ENCODE measurements around the gene DLD.
"Not testable (repeated sequence)": the region's sequence is repeated elsewhere in the genome, so short reads cannot be mapped to it uniquely, and the experiment has no call there.

DLD gene, protein sequence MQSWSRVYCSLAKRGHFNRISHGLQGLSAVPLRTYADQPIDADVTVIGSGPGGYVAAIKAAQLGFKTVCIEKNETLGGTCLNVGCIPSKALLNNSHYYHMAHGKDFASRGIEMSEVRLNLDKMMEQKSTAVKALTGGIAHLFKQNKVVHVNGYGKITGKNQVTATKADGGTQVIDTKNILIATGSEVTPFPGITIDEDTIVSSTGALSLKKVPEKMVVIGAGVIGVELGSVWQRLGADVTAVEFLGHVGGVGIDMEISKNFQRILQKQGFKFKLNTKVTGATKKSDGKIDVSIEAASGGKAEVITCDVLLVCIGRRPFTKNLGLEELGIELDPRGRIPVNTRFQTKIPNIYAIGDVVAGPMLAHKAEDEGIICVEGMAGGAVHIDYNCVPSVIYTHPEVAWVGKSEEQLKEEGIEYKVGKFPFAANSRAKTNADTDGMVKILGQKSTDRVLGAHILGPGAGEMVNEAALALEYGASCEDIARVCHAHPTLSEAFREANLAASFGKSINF

DNA sequence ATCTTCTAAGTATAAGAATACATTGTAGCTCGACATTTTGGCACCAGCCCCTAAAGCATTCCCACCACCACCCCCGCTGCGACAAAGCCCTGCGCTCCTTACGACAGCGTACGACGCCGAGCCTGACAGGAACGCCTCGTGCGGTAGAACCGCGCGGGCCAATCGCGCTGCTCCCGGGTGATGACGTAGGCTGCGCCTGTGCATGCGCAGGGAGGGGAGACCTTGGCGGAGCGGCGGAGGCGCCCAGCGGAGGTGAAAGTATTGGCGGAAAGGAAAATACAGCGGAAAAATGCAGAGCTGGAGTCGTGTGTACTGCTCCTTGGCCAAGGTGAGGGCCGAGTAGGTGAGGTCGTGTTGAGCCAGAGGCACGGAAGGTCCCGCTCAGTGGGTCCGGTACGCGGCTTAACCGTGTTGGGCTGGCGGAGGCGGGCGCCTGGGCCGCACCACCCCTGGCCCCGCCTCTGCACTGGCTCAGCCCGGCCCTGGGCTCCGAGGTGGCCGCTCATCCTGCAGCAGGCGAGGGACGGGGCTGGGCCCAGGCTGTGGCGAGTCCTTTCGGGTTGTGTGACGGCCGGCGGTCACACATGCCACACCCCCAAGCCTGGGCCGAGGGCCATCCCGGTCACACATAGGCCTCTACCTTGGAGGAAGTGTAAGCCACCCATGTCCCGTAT lies at the start of gene DLD:
DLD (plus strand) TSS at position 222 of the 674 bp plus-strand sequence; CDS start at position 290, 68 bp downstream.
- DNase-seq: peak; percentile 68

DNA sequence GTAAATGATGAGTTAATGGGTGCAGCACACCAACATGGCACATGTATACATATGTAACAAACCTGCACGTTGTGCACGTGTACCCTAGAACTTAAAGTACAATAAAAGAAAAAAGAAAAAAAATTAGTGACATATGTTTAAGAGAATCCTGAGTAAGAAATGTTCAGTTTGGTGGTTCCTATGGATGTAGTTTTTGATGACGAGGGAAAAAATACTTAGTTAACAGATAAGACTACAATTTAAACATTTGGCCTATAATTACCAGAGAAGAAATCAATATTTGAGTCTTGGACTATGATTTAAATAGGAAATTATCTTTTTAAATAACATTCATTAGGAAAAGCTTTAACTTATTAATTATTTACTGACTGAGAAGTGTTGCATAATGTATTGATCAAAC lies 48.8 kb upstream of the DLD start:
- DNase-seq: no peak

DNA sequence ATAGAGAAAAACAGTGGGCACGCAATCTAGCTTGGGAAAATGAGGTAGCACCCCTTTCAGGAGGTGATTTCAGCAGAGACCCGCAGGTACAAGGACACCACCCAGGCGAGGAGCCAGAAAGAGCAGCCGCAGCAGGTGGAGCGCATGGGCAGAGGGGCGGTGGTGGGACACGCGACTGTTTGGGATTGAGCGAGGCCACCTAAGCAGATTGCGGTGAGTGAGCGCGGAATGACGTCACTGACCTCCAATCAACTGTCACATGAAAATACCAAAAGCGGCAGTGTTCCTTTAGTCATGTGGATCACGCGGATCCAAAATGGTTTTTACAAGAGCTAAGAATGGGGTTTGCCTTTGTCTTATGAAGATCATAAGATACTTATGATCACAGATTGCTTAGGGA lies 47.8 kb upstream of the DLD start:
- DNase-seq: no peak

DNA sequence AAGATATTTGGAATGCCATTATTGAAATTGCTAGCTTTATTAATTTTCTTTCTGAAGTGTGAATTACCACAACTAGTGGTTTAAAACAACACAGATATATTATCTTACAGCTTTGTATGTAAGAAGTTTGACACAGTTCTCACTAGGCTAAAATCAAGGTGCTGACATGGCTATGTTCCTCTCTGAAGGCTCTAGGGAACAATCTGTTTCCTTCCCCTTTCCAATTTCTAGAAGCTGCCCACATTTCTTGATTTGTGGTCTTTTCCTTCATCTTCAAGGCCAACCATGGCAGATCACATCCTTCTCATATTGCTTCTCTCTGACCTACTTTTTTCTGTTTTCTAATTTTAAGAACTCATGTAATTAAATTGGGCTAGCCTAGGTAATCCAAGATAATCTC lies 44.7 kb upstream of the DLD start:
- peak; percentile 24 for DNase-seq

DNA sequence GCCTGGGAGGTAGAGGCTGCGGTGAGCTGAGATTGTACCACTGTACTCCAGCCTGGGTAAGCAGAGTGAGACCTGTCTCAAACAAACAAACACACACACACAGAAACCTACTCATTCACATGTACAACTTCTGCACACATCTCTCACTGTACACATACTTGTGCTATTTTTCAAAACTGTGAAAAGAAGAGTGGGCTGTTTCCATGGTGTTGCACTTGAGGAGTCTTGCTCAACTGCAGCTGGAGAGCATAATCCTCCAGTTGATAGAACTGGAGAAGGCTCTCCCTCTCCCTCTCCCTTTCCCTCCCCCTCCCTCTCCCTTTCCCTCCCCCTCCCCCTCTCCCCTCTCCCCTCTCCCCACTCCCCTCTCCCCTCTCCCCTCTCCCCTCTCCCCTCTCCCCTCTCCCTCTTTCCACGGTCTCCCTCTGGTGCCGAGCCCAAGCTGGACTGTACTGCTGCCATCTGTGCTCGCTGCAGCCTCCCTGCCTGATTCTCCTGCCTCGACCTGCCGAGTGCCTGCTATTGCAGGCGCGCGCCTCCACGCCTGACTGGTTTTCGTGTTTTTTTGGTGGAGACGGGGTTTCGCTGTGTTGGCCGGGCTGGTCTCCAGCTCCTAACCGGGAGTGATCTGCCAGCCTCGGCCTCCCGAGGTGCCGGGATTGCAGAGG lies 43.7 kb upstream of the DLD start:
- no peak for DNase-seq

DNA sequence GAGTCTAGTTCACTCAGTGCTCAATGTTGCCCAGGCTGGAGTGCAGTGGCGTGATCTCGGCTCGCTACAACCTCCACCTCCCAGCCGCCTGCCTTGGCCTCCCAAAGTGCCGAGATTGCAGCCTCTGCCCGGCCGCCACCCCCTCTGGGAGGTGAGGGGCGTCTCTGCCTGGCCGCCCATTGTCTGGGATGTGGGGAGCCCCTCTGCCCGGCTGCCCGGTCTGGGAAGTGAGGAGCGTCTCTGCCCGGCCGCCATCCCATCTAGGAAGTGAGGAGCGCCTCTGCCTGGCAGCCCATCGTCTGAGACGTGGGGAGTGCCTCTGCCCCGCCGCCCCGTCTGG lies 43.2 kb upstream of the DLD start:
- not testable (repeated sequence) for DNase-seq

DNA sequence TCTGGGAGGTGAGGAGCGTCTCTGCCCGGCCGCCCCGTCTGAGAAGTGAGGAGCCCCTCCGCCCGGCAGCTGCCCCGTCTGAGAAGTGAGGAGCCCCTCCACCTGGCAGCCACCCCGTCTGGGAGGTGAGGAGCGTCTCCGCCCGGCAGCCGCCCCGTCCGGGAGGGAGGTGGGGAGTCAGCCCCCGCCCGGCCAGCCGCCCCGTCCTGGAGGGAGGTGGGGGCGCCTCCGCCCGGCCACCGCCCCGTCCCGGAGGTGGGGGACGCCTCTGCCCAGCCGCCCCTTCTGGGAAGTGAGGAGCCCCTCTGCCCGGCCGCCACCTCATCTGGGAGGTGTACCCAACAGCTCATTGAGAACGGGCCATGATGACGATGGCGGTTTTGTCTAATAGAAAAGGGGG lies 42.8 kb upstream of the DLD start:
- not testable (repeated sequence) for DNase-seq

DNA sequence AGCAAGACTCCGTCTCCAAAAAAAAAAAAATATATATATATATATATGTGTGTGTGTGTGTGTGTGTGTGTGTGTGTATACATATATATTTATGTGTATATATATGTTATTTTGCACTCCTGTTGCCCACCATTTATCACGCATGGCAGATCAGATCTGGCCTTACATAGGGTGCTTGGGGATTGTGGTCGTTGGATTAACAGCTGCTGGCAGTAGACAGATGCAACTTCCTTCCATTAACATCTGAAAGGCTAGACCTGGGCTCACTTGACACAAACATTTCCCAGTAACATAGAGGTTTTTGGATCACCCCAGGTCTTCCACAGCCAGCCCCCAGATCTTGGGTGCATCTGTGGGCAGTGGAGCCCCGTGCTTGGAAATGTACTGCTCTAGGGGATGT lies 40.8 kb upstream of the DLD start:
- DNase-seq: no peak

DNA sequence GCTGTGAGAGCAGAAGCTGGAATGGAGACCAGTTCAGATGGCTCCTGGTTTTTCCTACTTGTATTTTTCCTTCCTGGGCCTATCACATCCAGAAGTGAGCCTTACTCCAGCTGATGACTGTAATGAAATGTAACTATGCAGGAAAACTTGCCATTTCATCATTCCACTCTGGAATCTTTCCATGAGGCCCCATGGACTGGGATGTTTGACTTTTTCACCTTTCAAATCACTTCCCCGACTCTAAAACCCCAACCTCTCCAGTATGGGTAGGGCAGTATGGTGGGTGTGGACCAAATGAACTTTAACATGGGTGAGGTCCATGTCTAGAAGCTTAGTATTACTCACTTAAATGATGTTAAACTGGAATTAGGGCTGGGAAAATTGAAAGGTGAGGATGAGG lies 40.3 kb upstream of the DLD start:
- DNase-seq: no peak

DNA sequence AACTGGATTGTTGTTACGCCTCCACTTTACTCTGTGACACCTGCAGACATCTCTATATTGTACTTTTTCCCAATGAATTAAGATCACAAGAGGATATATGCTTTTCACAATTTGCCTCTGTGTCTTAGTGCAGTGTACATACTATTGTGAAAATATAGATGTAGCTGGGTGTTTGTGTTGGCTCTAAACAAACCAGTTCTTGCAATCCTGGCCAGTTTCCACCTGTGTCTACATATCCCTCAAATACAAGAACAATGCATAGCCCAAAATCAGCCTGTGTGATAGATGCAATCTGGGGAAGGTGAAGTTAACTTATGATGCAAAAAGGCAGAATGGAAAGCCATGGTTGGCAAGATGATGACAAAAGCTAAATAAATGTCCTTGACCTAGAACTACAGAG lies 36.5 kb upstream of the DLD start:
- no peak for DNase-seq

DNA sequence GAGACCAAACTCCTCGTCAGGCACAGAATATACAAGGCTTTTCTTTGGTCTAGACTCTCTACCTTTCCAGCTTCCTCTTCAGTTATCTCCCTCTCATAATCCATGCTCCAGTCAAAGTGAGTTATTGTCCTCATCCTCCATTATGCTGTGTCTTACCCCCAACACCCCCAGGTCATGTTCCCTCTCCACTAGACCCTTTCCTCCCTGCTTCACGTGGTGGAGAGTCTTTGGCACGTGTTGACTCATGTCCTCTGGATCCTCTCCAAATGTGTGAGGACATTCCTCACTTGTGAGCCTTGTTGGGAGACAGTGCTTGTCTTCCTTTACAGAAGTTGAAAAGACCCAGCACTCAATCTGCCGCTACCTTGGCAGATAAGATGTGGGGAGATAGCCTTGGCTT lies 36.0 kb upstream of the DLD start:
- no peak for DNase-seq

DNA sequence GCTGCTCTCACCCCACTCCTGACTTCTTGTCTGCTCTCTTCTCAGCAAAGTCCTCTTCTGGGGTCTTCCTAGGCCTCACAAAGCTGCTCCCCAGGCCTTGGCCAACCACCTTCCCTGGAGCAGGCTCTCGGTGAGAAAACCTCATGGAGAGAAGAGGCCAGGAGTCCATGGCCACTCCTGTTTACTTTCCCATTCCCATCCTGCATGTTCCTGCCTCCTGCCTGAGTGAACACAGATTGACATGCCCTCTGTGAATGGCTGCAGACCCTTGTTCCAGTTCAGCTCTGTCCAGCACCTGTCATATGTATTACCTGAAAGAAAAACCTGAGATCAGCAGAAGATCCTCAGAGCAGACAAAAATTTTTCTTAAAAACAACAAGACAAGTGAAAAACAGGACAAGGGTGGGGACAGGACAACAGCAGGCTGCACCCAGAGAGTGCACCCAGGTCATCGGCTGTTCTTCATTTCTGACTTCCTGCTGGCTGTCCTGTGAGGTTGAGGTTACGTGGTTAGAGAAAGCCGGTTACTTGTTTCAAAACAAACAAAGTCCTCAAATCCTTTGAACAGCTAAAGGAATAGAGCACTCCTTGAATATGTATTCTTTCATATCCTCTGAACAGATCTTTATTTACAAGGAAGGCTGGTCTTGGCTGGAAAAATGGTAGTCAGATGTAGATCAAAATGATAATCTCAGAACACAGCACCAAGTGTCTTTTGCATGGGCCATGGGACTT lies 34.0 kb upstream of the DLD start:
- DNase-seq: no peak

DNA sequence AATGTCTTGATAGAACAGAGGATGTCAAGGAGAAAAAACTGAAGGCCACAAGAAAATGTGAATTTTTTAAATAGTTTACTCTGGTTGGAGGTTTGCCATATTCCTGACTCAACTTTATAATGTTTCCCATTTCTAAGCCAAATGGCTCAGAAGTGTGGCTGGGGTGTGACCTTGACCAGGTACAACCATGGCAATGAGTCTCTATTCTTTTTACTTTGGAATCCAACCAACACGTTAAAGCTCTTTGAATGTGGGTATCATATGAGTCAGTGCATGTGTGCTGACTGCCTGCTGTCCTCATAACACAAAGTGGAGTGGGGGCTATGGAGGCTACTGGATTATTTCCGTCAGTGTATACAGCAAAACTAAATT lies 33.5 kb upstream of the DLD start:
- no peak for DNase-seq

DNA sequence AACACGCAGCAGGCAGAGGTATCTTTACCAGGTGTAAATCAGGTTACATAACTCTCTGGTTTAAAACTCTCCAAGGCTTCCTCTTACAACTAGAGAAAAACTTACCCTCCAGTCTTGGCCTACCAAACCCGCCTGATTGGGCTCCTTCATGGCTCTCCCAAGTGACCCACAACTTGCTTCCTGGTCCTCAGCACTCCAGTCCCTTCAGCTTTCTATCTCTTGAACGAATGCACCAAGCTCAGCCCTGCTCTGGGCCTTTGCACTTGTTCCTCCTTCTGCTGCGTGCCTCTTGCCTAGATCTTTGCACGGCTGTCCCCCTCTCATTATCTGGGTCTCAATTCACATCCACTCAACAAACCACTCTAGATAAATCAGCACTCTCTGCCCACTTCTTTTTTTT lies 32.7 kb upstream of the DLD start:
- DNase-seq: no peak

DNA sequence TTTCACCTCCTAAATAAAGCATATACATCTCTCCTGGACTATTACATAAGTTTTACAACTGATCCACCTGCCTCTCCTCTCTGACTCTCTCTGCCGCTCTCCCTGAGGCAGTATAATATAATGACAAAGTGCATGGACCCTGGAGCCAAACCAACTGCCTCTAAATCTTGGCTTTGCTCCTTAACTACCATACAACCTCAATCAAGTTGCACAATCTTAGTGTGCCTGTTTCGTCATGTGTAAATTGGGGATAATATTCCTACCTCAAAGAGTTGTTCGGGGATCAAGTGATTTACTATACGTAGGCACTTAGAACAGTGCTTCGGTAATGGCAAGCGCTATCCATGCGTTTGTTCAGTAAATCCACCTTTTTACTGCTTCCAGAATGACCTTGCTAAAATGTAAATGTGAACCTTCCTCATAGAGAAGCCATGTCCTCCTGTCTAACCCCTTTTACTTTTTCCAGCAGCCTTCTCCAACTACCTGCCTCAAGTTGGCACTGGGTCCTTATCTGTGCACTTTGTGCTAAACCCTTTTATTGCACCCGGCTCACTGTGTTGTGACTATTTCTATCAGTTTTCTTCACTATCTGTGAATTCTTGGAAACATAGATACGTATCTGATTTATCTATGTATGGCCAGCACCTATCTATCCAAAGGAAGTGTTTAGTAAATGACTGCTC lies 30.6 kb upstream of the DLD start:
- DNase-seq: no peak

DNA sequence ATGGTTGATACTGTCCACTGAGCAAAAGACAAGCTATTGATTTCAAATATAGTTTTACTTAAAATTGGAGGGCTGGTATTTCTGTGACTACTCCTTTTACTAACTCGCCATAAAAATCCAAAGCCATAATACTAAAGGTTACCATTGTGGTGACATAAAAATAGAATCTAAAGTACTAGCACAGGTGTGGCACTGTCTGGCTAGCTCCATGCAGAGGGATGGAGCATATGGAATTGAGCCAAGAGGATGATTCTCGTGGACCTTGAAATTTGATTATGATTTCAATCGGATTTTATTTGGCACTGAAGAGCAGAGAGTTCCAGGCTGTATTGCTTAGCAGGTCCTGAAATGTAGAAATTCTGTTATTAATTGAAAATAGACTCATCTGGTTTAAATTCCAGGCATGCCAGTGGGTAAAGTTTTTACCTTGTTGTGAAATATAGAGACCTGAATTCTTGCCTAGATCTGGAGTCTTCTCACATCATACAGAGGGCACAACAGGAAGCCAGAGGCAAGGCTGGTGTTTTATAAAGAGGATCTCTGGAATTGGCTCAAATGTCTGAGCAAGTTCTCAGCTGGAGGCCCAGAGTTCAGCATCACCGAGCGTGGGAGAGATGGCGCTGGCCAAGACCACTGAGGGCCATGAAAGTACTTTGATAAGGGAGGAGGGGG lies 29.9 kb upstream of the DLD start:
- DNase-seq: no peak

DNA sequence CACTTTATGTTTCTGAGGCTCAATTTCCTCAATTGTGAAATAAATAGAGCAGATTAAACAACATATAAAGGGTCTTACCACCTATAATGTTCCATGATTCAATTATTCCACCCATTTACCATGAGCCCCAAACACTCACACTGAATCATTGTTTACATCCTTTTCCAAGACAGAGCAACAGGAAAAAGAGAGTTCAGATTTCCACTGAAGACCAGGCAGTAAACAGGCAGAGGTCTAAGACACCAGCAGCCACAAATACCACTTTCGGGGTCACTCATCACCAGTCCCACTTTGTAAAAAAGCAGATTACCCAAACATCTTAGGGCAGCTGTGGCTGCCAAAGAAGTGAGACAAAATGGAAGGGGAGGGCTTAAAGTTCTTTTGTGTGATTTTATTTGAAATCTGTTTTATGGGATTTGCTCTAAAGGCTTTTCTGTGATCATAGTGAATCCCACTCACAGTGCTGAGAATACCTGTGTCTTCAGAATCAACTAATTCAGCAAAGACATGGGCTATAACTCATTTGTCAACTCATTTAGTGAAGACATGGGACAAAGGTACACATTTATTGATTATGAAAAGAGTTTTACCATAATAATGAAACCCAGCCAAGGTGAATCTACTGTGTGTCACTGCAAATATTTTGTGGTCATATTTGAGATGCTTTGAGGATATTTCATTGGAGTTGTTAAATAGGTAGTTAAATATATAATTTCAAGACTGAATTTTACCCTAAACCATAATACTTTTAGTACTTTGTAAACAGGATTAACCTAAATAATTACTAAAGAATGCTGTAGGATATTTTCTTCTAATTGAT lies 24.8 kb upstream of the DLD start:
- DNase-seq: no peak

DNA sequence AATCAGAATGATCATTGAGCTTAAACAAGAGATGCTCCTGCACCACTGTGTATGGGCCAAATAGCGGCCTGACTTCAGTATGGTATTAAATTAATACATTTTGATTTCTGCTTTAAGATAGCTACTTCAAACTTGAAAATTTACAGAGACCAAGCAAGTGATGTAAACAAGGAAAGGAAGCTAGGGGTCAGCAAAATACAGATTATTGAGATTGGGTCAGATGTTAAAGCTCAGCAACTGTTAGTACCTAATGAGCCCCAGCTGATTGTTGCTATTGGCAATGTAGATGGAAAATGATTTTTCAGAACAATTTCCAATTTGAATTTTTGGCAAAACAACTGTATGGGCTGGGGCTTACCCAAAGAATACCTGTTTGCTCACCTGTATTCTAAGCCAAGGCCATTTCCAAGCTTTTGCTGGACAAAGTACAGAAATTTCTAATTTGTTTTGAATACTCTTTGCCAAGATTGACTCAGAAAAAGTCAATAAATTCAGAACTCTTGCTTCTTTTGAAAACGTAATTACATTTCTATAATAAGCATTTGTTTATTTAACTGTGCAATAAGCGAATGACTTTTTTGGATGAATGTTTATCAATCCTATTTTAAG lies 23.0 kb upstream of the DLD start:
- no peak for DNase-seq

DNA sequence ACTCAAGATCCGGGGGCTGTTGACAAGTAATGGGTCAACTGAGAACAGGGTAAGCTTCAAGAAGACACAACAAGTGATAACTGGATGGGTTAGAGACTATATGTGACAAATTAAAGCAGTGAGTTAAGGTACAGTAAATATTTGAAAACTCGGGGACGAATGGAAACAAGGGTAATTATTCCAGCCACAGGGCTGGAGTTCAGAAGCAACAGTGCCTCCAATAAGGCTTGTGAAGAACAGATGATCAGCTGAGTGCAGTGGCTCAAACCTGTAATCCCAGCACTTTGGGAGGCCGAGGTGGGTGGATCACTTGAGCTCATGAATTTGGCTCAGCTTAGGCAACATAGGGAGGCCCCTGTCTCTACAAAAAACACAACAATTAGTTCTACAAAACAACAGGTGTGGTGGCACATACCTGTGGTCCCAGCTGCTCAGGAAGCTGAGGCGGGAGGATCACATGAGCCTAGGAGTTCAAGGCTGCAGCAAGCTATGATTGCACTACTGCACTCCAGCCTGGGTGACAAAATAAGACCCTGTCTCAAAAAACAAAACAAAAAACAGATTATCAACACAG lies 20.5 kb upstream of the DLD start:
- no peak for DNase-seq

DNA sequence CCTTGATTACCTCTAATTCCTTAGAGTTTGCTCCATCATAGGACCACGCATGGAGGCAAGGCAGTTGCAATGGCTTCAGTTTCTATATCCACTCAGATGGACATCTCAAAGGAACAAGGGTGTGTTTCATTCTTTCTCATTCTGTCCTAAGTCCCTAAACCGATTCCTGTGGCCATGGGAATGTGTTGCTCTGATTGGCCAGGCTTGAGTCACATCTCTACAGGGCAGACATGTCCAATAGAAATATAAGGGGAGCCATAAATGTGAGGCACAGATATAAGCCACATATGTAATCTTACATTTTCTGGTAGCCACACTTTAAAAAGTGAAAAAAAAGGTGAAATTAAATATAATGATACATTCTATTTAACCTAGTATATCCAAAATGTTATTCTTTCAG lies 16.9 kb upstream of the DLD start:
- no peak for DNase-seq

Data from GF-D8 (cell line).